HG02642 (cell line): ENCODE measurements around the gene CABYR.
"Not testable (repeated sequence)": the region's sequence is repeated elsewhere in the genome, so short reads cannot be mapped to it uniquely, and the experiment has no call there.

Experiments used
- ATAC-seq: cut with Tn5 transposase; IDR thresholded peaks from one replicate; pipeline ENCODE4 v1.9.1; 2021; ENCODE audit warnings: mild to moderate bottlenecking; ENCODE audit not compliant: unreplicated experiment, poor library complexity

Gene CABYR

DNA sequence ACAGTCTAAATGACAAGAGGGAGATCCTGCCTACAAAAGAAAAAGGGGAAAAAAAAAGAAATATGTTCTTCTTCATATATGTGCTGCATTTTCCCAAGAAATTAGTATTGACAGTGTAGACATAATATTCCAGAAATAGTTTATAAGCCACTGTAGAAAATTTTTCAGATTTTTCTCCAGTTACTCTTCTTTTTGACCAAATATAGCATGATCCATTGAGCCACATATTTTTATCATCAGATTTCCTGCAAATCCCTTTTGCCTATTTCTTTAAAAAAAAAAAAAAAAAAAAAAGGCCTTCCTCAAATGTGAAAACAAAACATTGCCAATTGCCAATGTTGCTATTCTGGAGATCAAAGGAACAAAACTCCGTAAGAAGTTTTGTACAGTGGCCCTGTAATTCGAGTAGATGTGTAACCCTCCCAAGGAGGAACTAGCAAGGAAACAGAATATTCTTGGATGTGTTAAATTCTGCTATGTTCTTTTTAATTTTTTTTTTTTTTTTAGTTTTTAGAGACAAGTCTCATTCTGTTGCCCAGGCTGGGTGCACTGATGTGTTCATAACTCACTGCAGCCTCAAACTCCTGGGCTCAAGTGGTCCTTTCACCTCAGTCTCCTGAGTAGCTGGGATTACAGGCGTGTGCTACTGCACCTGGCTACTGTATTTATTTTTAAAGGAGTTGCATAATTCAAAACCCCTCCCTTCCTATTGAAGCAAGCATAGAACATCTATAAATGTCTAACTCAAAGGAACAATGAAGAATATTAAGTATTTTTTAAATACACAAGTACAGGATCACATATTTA is 12.5 kb upstream of the CABYR start:
- ATAC-seq: no peak

DNA sequence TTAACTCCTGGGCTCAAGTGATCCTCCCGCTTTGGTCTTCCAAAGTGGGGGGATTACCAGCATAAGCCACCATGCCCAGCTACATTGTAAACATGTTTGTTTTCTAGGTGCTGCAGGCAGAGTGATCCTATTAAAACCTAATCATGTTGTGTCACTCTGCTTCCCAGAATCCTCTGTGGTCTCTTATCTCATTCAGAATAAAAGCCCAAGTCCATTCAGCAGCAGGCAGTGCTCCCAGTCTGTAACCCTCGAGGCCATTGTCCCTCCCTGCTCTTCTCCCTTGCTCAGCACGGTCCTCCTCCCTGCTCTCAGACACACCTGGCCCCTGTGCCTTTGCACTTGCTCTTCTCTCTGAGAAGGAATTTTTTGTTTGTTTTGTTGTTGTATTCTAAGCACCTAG is 11.1 kb upstream of the CABYR start:
- ATAC-seq: no peak

DNA sequence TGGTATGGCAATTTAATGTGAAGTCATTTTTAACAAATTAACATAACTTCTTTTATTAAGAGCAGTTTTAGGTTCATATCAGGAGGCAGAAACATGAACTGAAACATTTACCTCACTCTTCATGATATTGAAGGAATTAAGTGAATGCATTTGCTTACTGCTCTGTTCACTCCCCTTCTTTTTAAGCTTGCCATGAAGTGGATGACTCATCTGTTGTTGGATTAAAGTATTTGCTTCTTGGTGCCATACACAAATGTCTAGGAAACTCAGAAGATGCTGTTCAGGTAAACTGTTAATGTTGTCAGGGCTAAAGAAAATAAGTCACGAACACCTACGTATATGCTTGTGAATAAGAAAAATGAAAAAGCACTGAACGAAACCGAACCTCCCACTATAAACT is 10.2 kb upstream of the CABYR start:
- no peak for ATAC-seq

DNA sequence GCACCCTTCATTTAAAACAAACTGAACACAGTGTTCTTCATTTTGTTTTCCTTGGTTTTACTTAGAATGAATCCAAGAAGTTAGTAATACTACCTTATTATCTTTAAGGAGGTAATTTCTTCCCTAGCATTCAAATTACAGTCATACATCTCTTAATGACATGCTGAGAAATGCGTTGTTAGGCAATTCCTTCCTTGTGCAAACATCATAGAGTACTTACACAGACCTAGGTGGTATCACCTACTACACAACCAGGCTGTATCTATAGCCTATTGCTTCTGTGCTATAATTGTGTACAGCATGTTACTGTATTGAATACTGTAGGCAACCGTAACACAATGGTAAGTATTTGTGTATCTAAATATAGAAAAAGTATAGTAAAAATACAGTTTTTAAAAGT is 8.4 kb upstream of the CABYR start:
- ATAC-seq: no peak

DNA sequence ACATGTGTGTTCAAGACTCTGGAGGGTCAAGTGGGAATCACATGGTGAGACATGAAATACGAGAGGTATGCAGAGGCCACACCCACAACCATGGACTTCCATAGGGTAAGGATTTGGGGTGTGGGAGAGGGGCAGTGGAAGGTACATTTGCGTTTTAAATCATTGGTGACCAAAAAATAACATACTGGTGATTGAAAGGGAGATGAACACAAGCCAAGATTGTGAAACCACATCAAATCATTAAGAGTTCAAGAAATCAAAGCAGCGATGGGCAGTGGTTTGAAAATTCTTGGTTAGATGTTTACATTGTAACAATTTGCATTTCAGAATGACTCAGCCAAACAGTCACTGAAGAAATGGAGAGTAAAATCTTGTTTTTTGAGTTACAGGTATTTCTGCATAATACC is 1.9 kb upstream of the CABYR start:
- ATAC-seq: no peak

DNA sequence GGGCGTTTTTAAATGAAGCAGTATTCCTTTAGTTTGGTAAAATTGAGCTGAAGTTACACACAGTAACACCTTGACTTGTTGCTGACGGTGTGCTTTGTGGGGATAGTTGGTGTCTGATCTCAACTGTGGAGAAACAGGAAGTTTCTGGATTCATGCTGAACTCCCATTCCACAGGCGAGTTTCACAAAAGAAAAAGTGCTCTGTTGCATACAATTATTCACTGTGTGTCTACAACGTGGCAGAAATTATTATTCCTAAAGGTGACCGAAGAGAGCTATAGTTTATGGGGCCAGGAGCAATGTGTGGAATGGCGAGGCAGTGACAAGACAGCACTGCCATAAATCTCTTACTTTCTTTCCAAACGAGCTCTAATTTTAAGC is 463 bp upstream of the CABYR start:
- ATAC-seq: peak; percentile 4

DNA sequence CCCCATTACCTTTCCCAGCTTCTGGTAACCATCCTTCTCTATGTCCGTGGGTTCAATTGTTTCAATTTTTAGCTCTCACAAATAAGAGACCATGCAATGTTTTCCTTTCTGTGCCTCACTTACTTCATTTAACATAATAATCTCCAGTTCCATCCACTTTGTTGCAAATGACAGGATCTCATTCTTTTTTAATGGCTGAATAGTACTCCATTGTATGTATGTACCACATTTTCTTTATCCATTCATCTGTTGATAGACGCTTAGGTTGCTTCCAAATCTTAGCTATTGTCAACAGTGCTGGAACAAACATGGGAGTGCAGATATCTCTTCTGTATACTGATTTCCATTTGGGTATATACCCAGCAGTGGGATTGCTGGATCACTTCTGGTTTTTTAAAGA is 1.8 kb downstream of the CABYR start:
- ATAC-seq: no peak

DNA sequence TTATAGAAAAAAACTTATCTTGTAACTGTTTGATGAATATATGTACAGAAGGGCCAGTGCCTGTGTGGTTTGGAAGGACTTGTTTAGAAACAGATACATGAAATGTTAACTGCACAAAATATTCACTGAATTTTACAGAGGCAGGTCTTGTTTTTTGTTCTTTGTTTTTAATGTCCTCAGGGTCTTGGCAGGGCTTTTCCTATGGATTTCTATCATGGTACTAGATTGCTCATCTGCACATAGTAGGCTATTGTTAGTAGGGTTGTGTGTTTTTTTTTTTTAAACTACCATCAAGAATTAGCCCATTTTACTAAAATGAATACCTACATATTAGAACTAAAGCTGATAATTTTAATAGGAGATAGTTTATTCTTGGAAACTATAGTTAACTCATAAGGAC is 3.5 kb downstream of the CABYR start:
- ATAC-seq: no peak

DNA sequence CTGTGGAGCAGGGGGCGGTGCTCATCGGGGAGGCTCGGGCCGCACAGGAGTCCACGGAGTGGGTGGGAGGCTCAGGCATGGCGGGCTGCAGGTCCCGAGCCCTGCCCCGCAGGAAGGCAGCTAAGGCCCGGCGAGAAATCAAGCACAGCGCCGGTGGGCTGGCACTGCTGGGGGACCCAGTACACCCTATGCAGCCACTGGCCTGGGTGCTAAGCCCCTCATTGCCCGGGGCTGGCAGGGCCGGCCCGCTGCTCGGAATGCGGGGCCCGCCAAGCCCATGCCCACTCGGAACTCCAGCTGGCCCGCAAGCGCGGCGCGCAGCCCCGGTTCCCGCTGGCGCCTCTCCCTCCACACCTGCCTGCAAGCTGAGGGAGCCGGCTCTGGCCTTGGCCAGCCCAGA is 10.7 kb downstream of the CABYR start:
- ATAC-seq: not testable (repeated sequence)

DNA sequence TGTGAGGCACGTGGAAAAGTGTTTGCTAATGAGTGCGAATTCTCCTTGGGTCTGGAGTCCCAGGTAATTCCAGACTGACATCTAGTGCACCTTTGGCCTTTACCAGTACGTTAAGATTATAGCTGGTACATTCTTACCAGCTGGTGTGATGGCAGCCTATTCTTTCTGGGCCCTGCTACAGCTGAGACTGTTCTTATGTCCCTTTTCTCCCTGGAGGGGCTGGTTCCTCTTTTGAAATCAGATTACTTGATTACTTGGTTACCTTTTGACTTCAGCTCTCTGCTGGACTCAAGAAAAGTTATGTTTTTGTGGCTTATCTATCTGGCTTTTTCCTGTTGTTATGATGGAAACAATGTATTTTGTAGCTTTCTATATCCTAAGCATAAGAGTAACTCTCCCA is 14.5 kb downstream of the CABYR start:
- no peak for ATAC-seq

DNA sequence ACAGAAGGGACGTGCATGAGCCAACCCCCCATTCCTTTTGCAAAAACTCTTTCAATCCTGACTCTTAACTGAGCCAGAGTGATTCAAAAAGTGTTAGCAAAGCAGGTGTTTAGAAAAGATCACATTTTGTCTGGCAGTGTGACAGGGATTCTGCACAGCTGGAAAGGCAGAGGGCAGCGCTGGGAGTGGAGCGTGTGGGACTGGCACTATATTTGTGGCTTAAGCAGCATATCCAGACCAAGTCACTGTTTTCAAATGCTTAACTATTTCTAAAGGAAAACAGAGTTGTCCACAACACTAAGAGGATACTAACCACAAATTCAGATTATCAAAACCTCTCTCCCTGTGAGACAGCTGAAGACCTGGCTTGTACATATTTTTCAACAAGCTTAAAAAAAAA is 19.0 kb downstream of the CABYR start:
- no peak for ATAC-seq

DNA sequence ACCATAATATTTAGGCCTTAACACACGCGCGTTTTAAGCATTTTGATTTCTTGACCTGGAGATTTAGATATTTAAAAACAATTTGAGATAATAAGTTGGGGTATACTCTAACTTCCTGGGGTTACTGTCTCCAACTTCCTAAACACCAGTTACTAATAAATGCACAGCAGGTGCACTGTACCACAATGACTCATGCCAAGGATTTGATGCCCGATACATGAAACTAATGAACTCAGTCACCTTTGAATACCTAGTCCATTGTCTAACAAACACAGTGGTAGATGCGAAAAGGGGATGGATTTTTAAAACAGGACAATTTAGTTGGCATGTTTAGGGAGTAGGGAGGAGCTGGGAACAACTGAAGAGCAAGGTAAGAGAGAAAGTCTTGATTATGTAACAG is 21.2 kb downstream of the CABYR start:
- no peak for ATAC-seq

DNA sequence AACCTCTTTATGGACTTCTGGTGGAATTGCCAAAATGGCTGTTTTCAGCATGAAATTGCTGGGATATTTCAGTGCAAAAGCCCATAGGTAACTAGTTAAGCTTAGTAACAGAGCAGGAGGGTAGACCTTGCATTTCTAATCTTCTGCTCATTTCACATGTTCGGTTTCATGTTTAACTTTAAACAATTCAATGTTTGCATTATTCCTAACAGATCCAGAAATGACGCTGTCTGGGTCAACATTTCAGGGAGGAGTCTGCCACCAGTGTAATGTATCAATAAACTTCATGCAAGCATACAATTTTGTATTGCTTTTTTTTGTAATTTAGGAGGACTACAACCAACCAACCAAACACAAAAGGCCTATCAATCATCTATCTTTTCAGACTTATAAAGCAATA is 22.4 kb downstream of the CABYR start:
- no peak for ATAC-seq

DNA sequence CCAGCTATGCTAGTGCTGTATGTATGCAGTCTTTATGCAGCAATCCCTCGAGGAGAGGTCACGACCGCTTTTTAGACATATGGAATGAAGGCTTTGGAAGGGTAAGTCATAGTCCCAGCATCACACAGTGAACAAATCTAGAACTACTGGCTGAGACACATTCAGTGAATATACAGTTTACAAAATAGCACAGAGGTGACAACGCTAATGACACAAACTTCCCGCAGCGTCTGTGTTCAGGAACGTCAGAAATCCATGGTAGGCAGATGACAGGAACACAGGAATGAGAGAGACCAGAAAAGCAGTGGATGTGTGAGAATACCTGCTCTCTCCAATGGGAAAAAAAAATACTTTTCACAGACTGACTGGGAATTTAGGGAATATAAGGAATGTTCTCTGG is 29.6 kb downstream of the CABYR start:
- no peak for ATAC-seq

DNA sequence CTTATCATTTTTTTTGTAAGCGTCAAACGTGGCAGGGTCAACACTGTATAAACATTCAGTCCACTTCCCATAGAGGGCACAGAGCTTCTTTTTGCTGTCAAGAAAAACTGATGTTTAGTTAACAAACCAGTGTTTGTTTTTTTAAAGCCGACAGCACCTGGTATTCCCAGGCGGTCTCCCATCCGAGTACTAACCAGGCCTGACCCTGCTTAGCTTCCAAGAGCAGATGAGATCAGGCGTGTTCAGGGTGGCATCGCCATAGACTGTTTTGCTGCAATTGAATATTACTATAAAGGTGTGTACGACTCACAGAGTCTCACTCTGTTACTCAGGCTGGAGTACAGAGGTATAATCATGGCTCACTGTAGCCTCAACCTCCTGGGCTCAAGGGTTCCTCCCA is 31.5 kb downstream of the CABYR start:
- ATAC-seq: no peak

DNA sequence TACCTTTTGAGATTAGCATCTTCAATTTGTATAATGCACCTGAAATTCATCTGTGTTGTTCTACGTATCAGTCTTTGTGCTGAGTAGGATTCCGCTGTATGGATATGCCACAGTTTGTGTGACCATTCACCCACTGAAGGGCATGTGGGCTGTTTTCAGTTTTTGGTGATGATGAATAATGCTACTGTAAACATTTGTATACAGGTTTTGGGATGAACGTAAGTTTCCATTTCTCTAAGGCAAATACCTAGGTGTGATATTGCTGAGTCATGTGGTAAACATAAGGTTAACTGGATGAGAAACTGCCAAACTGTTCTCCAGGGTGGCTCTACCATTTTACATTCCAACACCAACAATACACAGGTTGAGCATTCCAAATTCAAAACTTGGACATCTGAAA is 35.1 kb downstream of the CABYR start:
- ATAC-seq: no peak

DNA sequence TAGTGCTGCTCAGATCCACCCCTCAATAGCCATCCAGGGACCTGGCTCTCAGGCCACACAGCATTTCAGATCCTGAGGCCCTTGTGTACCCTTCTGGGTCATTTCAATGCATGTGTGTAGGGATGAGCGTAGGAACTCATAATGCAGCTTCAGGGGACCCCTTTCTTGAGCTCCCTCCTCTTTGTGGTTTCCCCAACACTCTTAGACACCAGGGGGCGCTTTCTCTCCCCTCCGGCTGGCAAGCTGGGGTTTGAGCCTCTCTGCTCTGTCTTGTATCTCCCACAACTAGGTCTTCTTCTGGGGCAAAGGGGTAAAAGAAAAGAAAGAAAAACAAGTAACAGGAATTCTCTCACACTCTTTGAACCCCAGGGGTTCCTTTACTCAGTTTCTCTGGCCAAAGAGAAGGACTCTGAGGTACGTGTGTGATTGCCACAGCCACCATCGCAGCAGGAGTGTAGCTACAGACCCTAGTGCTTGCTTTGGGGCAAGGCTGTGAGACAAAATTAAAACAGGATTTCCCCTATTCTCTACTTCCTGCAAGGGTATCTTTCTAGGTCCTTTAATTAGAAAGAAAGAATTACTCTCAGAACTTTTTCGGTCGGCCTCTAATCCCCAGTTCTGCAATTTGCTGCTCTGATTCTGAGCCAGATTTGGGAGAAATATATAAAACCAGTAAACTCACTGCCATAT is 38.0 kb downstream of the CABYR start:
- ATAC-seq: peak; percentile 89

DNA sequence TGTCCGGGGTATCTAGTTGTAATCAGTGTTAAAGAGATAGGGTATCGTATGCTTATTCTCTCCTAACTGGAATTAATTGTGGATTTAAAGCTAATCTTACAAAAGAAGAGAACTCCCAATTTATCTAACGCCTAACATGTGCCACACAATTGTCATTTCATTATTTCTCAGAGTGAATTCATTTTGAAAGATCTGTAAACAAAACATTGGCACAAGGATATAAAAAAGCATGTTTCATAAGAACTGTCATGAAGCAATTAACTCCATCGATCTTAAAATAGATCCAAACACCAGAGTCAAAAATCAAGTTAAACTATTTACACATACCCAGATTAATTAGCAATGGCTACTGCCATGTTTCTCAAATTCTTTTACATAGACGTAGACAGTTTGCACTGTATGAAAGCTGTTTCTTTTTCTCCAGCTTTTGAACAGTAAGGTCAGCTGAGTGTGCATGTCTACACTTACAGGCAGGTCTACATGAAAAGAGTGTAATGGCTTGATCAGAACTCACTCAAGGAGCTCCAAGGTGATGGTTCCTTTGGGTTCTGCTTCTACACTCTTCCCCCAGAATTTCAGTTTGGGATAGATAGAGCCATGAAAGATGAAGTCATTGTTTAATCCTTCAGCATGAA is 38.8 kb downstream of the CABYR start:
- no peak for ATAC-seq

DNA sequence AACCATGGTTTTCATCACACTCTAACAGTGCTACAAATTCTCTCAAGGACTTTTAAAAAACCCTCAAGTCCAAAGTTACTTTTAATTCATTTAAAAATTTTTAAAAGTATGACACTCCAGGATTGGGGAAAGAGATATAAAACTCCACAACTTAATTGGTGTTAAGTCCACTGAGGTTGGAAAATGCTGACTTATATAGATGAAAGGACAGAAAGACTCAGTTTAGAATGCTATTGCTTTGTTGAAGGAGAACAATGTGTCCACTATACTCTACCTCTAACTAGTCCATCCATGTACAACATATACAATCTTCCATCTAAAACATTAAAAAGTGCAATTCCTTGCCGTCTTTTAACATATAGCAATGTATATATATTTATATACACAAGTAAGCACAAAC is 41.2 kb downstream of the CABYR start:
- no peak for ATAC-seq

DNA sequence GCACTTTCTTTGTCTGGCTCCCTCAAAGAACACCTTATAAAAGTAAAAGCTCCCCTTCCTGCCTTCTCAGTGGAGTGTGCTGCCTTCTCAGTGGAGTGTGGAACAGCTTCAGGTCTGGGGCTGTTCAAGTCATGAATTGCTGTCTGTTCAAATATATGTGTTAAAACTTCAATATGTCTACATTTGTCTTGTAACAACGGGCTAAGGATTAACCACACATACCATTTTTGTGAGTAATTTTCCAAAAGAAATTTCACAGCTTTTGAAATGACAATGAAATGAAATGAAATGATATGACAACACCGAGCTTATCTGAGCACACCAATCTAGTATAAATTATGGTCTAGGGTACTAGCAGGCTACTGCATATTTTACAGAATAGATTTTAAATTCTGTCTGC is 42.9 kb downstream of the CABYR start:
- no peak for ATAC-seq

DNA sequence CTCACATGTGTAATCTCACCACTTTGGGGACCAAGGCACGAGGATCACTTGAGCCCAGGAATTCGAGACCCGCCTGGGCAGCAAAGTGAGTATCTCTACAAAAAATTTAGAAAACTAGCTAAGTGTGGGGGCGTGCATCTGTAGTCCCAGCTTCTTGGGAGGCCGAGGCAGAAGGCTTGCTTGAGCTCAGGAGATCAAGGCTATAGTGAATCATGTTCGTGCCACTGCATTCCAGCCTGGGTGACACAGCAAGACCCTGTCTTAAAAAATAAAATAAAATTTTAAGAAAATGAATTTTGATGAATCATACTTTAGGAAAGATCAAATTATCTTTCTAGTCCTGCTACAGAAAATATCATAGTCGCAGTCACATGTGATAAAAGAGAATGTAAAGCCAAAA is 46.9 kb downstream of the CABYR start:
- ATAC-seq: no peak

DNA sequence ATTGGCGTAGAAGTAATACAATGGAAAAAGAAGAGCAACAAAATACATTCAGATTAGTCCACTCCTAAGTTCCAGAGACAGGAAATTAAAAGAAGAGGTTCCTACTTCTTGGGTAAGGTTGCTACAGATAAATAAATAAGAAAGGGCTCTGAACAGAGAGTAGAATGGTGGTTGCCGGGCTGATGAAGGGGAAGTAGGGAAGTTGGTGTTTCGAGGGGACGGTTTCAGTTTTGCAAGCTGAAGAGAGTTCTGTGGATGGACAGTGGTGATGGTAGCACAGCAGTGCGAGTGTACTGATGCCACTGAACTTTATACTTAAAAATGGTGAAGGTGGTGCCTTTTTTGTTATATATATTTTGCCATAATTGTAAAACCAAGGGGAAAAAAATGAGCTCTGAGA is 48.2 kb downstream of the CABYR start:
- peak; percentile 79 for ATAC-seq
